Mucosa of rectum (tissue), 2 donors: ENCODE measurements around the gene CCDC12.

ENCODE experiments used
- H3K27ac ChIP-seq, 2 donors: one replicate each; pipeline ENCODE4 v1.7.0; 2013; ENCODE audit warnings: inconsistent platforms in 2 of 2, low read depth in 2 of 2, low read length in 2 of 2
- H3K27me3 ChIP-seq, 2 donors: one replicate each; pipeline ENCODE4 v1.7.0; 2013; ENCODE audit warnings: low read length in 2 of 2; ENCODE audit not compliant: control insufficient read depth in 2 of 2, insufficient read depth in 2 of 2
- H3K36me3 ChIP-seq, 2 donors: one replicate each; pipeline ENCODE4 v1.7.0; 2013; ENCODE audit warnings: low read length in 2 of 2; ENCODE audit not compliant: control insufficient read depth in 2 of 2, insufficient read depth in 2 of 2
- H3K4me1 ChIP-seq, 2 donors: one replicate each; pipeline ENCODE4 v1.7.0; 2013; ENCODE audit warnings: low read length in 2 of 2, mild to moderate bottlenecking in 1 of 2; ENCODE audit not compliant: control insufficient read depth in 2 of 2, insufficient read depth in 2 of 2
- H3K4me3 ChIP-seq, 2 donors: one replicate each; pipeline ENCODE4 v1.7.0; 2013; ENCODE audit warnings: low read length in 2 of 2
- H3K9ac ChIP-seq, 2 donors: one replicate each; pipeline ENCODE4 v1.7.0; 2013; ENCODE audit warnings: low read length in 2 of 2, low read depth in 1 of 2, mild to moderate bottlenecking in 1 of 2
- H3K9me3 ChIP-seq, 2 donors: one replicate each; pipeline ENCODE4 v1.7.0; 2013; ENCODE audit warnings: low read length in 2 of 2; ENCODE audit not compliant: control insufficient read depth in 2 of 2
- donor health status: healthy.
- donor health status: Normal muscosa, but diverticular disease.

CCDC12 gene

GRCh38 chr3:47008234-47008796 is 31.8 kb upstream of the CCDC12 start:
- Histone ChIP-seq H3K36me3 (peaks cover 31 to 41% of the 10 kb centered on the region in 2 donors), H3K4me3 (peak overlapping the region in 1 of 2 donors; percentile 38), H3K27me3 (no peaks in the 10 kb centered on the region), H3K9ac (no peak overlapping the region), H3K4me1 (no peaks in the 10 kb centered on the region), H3K27ac (no peak overlapping the region), H3K9me3 (no peaks in the 10 kb centered on the region)

- Histone ChIP-seq H3K27ac (no peak overlapping the region), H3K4me1 (no peaks in the 10 kb centered on the region), H3K27me3 (no peaks in the 10 kb centered on the region), H3K9ac (no peak overlapping the region), H3K4me3 (no peak overlapping the region), H3K36me3 (peaks cover 37 to 46% of the 10 kb centered on the region in 2 donors), H3K9me3 (no peaks in the 10 kb centered on the region)
Measured at GRCh38 chr3:47007482-47008233, 31.1 kb upstream of the CCDC12 start.

- Histone ChIP-seq H3K9me3 (no peaks in the 10 kb centered on the region), H3K27ac (no peak overlapping the region), H3K27me3 (no peaks in the 10 kb centered on the region), H3K4me1 (no peaks in the 10 kb centered on the region), H3K36me3 (peaks cover 42 to 51% of the 10 kb centered on the region in 2 donors), H3K9ac (no peak overlapping the region), H3K4me3 (no peak overlapping the region)
Measured at GRCh38 chr3:47007001-47007400, 30.5 kb upstream of the CCDC12 start.

GRCh38 chr3:47006145-47006651 is 29.7 kb upstream of the CCDC12 start:
- no peaks in the 10 kb centered on the region for H3K27me3 ChIP-seq
- peaks cover 50 to 59% of the 10 kb centered on the region in 2 donors for H3K36me3 ChIP-seq
- no peak overlapping the region for H3K4me3 ChIP-seq
- no peaks in the 10 kb centered on the region for H3K9me3 ChIP-seq
- H3K9ac ChIP-seq, result no peak overlapping the region
- H3K4me1 ChIP-seq, result no peaks in the 10 kb centered on the region
- no peak overlapping the region for H3K27ac ChIP-seq

- no peaks in the 10 kb centered on the region for H3K9me3 ChIP-seq
- H3K4me1 ChIP-seq, result no peaks in the 10 kb centered on the region
- H3K36me3 ChIP-seq, result peaks cover 54 to 66% of the 10 kb centered on the region in 2 donors
- no peak overlapping the region for H3K9ac ChIP-seq
- H3K4me3 ChIP-seq, result no peak overlapping the region
- no peaks in the 10 kb centered on the region for H3K27me3 ChIP-seq
- H3K27ac ChIP-seq, result no peak overlapping the region
Measured at GRCh38 chr3:47005212-47006144, 28.9 kb upstream of the CCDC12 start.

GRCh38 chr3:47004369-47005211 is 28.0 kb upstream of the CCDC12 start:
- Histone ChIP-seq H3K9me3 (no peaks in the 10 kb centered on the region), H3K4me3 (no peak overlapping the region), H3K9ac (no peak overlapping the region), H3K27me3 (no peaks in the 10 kb centered on the region), H3K4me1 (no peaks in the 10 kb centered on the region), H3K27ac (no peak overlapping the region), H3K36me3 (peaks cover 58 to 75% of the 10 kb centered on the region in 2 donors)

GRCh38 chr3:47003461-47004368 is 27.2 kb upstream of the CCDC12 start:
- Histone ChIP-seq H3K27ac (no peak overlapping the region), H3K27me3 (no peaks in the 10 kb centered on the region), H3K9ac (no peak overlapping the region), H3K36me3 (peaks cover 58 to 82% of the 10 kb centered on the region in 2 donors), H3K4me3 (no peak overlapping the region), H3K9me3 (no peaks in the 10 kb centered on the region), H3K4me1 (no peaks in the 10 kb centered on the region)

GRCh38 chr3:47003056-47003410 is 26.5 kb upstream of the CCDC12 start:
- no peak overlapping the region for H3K27ac ChIP-seq
- H3K4me3 ChIP-seq, result no peak overlapping the region
- H3K9me3 ChIP-seq, result no peaks in the 10 kb centered on the region
- no peaks in the 10 kb centered on the region for H3K27me3 ChIP-seq
- H3K36me3 ChIP-seq, result peaks cover 58 to 82% of the 10 kb centered on the region in 2 donors
- no peaks in the 10 kb centered on the region for H3K4me1 ChIP-seq
- no peak overlapping the region for H3K9ac ChIP-seq
